NT2/D1 (cell line): ENCODE measurements around the gene SHOX.

ENCODE experiments used
- DNase-seq: peaks from one replicate; pipeline ENCODE4 v3.0.0-alpha.2; 2011; ENCODE audit warnings: low read depth, low spot score
- H3K27me3 ChIP-seq: 2 replicates; pipeline ENCODE4 v1.6.0; 2011; ENCODE audit warnings: mild to moderate bottlenecking; ENCODE audit not compliant: insufficient read length, insufficient read depth
- H3K36me3 ChIP-seq: 2 replicates; pipeline ENCODE4 v1.6.1; 2011; ENCODE audit warnings: mild to moderate bottlenecking, low read length, mixed read lengths; ENCODE audit not compliant: insufficient read depth, insufficient read length
- H3K4me1 ChIP-seq: 2 replicates; pipeline ENCODE4 v1.5.1; 2011; ENCODE audit not compliant: insufficient read depth, insufficient read length
- H3K4me3 ChIP-seq: 2 replicates; pipeline ENCODE4 v1.5.1; 2011; ENCODE audit warnings: low read depth; ENCODE audit not compliant: insufficient read length
- H3K9ac ChIP-seq: 2 replicates; pipeline ENCODE4 v1.6.0; 2011; ENCODE audit warnings: low read depth; ENCODE audit not compliant: insufficient read length
- H3K9me3 ChIP-seq: 2 replicates; pipeline ENCODE4 v1.5.1; 2011; ENCODE audit warnings: mild to moderate bottlenecking, low read length; ENCODE audit not compliant: insufficient read depth
- SUZ12 ChIP-seq: IDR thresholded peaks from 2 replicates; pipeline ENCODE4 v1.6.1; 2011; ENCODE audit not compliant: insufficient read length, insufficient read depth; ENCODE audit errors: extremely low read depth
- YY1 ChIP-seq: IDR thresholded peaks from 2 replicates; pipeline ENCODE4 v1.6.1; 2011; ENCODE audit not compliant: insufficient read length, insufficient read depth
- ZNF274 ChIP-seq: IDR thresholded peaks from 2 replicates; pipeline ENCODE4 v1.6.1; 2011; ENCODE audit warnings: mild to moderate bottlenecking, low read depth, low read length

The SHOX gene

GRCh38 chrX:631802-632365 is 1.3 kb downstream of the SHOX start:
- no peak for DNase-seq
- H3K27me3 ChIP-seq, result peaks cover 94% of the 10 kb centered on the region

GRCh38 chrX:632366-633042 is 1.9 kb downstream of the SHOX start:
- no peak for DNase-seq
- Histone ChIP-seq H3K4me3 (no peak overlapping the region), H3K36me3 (no peaks in the 10 kb centered on the region), H3K4me1 (peaks cover 18% of the 10 kb centered on the region), H3K9ac (no peak overlapping the region), H3K9me3 (no peaks in the 10 kb centered on the region), H3K27me3 (peaks cover 94% of the 10 kb centered on the region)
- TF ChIP-seq YY1, result no peak
- TF ChIP-seq SUZ12, result peak; percentile 38

More at GRCh38 chrX:631802-632365, 1.3 kb downstream of the SHOX start:
- Histone ChIP-seq H3K36me3 (no peaks in the 10 kb centered on the region), H3K9ac (no peak overlapping the region), H3K4me1 (peaks cover 21% of the 10 kb centered on the region), H3K4me3 (no peak overlapping the region), H3K9me3 (no peaks in the 10 kb centered on the region)
- no peak for TF ChIP-seq YY1
- no peak for TF ChIP-seq SUZ12
- no peak for TF ChIP-seq ZNF274

DNA sequence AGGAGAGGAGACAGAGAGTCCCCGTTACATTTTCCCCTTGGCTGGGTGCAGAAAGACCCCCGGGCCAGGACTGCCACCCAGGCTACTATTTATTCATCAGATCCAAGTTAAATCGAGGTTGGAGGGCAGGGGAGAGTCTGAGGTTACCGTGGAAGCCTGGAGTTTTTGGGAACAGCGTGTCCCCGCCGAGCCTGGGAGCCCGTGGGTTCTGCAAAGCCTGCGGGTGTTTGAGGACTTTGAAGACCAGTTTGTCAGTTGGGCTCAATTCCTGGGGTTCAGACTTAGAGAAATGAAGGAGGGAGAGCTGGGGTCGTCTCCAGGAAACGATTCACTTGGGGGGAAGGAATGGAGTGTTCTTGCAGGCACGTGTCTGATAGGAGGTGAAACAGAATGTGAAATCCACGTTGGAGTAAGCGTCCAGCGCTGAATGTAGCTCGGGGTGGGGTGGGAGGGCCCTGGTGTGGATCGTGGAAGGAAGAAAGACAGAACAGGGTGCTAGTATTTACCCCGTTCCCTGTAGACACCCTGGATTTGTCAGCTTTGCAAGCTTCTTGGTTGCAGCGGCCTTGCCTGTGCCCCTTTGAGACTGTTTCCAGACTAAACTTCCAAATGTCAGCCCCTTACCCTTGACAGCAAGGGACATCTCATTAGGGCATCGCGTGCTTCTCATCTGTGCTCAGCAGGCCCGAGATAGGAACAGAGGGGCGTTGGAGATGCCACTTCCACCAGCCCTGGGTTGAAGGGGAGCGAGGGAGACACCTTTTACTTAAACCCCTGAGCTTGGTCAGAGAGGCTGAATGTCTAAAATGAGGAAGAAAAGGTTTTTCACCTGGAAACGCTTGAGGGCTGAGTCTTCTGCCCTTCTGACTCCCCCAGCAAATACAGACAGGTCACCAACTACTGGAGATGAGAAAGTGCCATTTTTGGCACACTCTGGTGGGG is 2.7 kb downstream of the SHOX start:
- Histone ChIP-seq H3K27me3 (peaks cover 94% of the 10 kb centered on the region), H3K4me1 (peaks cover 18% of the 10 kb centered on the region), H3K9me3 (no peaks in the 10 kb centered on the region), H3K36me3 (no peaks in the 10 kb centered on the region), H3K4me3 (no peak overlapping the region), H3K9ac (no peak overlapping the region)
- TF ChIP-seq ZNF274, result no peak
- peak; percentile 6 for TF ChIP-seq SUZ12
- TF ChIP-seq YY1, result no peak
- no peak for DNase-seq

GRCh38 chrX:633985-634958 is 3.7 kb downstream of the SHOX start:
- Histone ChIP-seq H3K27me3 (peaks cover 94% of the 10 kb centered on the region), H3K4me3 (peak overlapping the region; percentile 15), H3K9me3 (no peaks in the 10 kb centered on the region), H3K36me3 (no peaks in the 10 kb centered on the region), H3K4me1 (peaks cover 18% of the 10 kb centered on the region), H3K9ac (no peak overlapping the region)
- no peak for TF ChIP-seq ZNF274
- TF ChIP-seq YY1, result no peak
- TF ChIP-seq SUZ12, result peak; percentile 83
- no peak for DNase-seq

GRCh38 chrX:635428-636090 is 5.0 kb downstream of the SHOX start:
- H3K9me3 ChIP-seq, result no peaks in the 10 kb centered on the region
- no peaks in the 10 kb centered on the region for H3K36me3 ChIP-seq
- H3K27me3 ChIP-seq, result peaks cover 94% of the 10 kb centered on the region
- no peak overlapping the region for H3K9ac ChIP-seq
- TF ChIP-seq ZNF274, result no peak
- TF ChIP-seq YY1, result no peak
- no peak for TF ChIP-seq SUZ12
- H3K4me3 ChIP-seq, result no peak overlapping the region
- no peak for DNase-seq
- peaks cover 16% of the 10 kb centered on the region for H3K4me1 ChIP-seq

- H3K36me3 ChIP-seq, result no peaks in the 10 kb centered on the region
- H3K9me3 ChIP-seq, result no peaks in the 10 kb centered on the region
- TF ChIP-seq YY1 (no peak), SUZ12 (no peak), ZNF274 (no peak)
- H3K4me1 ChIP-seq, result peaks cover 8% of the 10 kb centered on the region
- H3K27me3 ChIP-seq, result peaks cover 94% of the 10 kb centered on the region
- H3K9ac ChIP-seq, result no peak overlapping the region
- no peak for DNase-seq
- no peak overlapping the region for H3K4me3 ChIP-seq
Observed at GRCh38 chrX:636981-637659, 6.5 kb downstream of the SHOX start.
